RWPE2 (cell line): Measurements from ENCODE around the gene GTF2H3.

Experiments used
- ATAC-seq: fragments of 200-7000 bp; cut with Tn5 transposase; 3 replicates; pipeline ENCODE4 v1.9.1; 2021; ENCODE audit warnings: low read depth
- DNase-seq: peaks from one replicate; pipeline ENCODE4 v3.0.0-alpha.2; 2020; ENCODE audit warnings: low spot score
- H3K27ac ChIP-seq: fragments of 450-650 bp; 2 replicates; pipeline ENCODE4 v1.5.1; 2017; ENCODE audit warnings: mild to moderate bottlenecking; ENCODE audit not compliant: poor library complexity, severe bottlenecking
- H3K27me3 ChIP-seq: fragments of 250-450 bp; sonication (Bioruptor Pico); 2 replicates; pipeline ENCODE4 v1.5.1; 2021; ENCODE audit warnings: mild to moderate bottlenecking, moderate library complexity; ENCODE audit not compliant: insufficient read depth, poor library complexity, severe bottlenecking
- H3K36me3 ChIP-seq: fragments of 250-450 bp; sonication (Bioruptor Pico); 2 replicates; pipeline ENCODE4 v1.5.1; 2020; ENCODE audit warnings: low read depth, mild to moderate bottlenecking, moderate library complexity
- H3K4me1 ChIP-seq: fragments of 250-450 bp; sonication (Bioruptor Pico); 2 replicates; pipeline ENCODE4 v1.5.1; 2021; ENCODE audit warnings: mild to moderate bottlenecking, moderate library complexity; ENCODE audit not compliant: insufficient read depth, poor library complexity, severe bottlenecking
- H3K4me3 ChIP-seq: fragments of 250-450 bp; sonication (Bioruptor Pico); 2 replicates; pipeline ENCODE4 v1.5.1; 2021; ENCODE audit warnings: mild to moderate bottlenecking, moderate library complexity; ENCODE audit not compliant: severe bottlenecking
- H3K9me3 ChIP-seq: fragments of 250-450 bp; sonication (Bioruptor Pico); 2 replicates; pipeline ENCODE4 v1.5.1; 2021; ENCODE audit warnings: mild to moderate bottlenecking, moderate library complexity; ENCODE audit not compliant: severe bottlenecking
- CTCF ChIP-seq: fragments of 450-650 bp; IDR thresholded peaks from one replicate; pipeline ENCODE4 v1.5.1; 2017; ENCODE audit warnings: mild to moderate bottlenecking, moderate library complexity; ENCODE audit not compliant: poor library complexity, severe bottlenecking

The GTF2H3 gene

DNA sequence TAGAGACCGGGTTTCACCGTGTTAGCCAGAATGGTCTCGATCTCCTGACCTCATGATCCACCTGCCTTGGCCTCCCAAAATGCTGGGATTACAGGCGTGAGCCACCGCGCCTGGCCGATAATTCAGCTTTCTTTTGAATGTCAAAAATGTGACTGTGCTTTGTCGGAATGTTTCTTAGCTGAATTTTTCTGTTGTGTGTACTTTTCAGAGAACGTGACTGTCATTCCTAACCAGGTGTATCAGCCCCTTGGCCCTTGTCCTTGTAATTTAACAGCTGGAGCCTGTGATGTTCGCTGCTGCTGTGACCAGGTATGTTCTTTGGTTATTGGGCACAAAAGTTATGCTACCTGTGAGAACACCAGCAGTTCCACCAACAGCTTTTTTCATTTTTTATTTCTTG lies 45.4 kb downstream of the GTF2H3 start:
- Histone ChIP-seq H3K4me1 (no peaks in the 10 kb centered on the region), H3K27me3 (no peaks in the 10 kb centered on the region), H3K36me3 (peaks cover 42% of the 10 kb centered on the region), H3K9me3 (no peaks in the 10 kb centered on the region), H3K4me3 (no peak overlapping the region), H3K27ac (no peak overlapping the region)
- no peak for DNase-seq
- ATAC-seq, result no peak
- TF ChIP-seq CTCF, result no peak

DNA sequence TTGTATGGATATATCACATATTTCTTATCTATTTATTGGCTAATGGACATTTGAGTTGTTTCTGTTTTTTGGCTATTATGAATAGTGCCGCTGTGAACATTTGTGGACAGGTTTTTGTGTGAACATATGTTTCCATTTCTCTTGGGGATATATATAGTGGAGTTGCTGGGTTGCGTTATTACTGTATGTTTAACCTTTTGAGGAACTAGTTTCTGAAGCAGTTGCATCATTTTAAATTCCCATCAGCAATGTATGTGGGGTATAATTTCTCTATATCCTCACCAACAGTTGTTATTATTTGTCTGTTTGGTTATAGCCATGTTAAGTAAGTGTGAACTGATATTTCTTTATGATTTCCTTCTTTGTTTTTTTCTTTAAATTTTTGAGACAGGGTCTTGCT lies 48.0 kb downstream of the GTF2H3 start:
- H3K4me1 ChIP-seq, result no peaks in the 10 kb centered on the region
- H3K27ac ChIP-seq, result no peak overlapping the region
- TF ChIP-seq CTCF, result no peak
- no peaks in the 10 kb centered on the region for H3K27me3 ChIP-seq
- H3K4me3 ChIP-seq, result no peak overlapping the region
- DNase-seq (no peak), ATAC-seq (no peak)
- no peaks in the 10 kb centered on the region for H3K9me3 ChIP-seq
- H3K36me3 ChIP-seq, result peaks cover 31% of the 10 kb centered on the region

DNA sequence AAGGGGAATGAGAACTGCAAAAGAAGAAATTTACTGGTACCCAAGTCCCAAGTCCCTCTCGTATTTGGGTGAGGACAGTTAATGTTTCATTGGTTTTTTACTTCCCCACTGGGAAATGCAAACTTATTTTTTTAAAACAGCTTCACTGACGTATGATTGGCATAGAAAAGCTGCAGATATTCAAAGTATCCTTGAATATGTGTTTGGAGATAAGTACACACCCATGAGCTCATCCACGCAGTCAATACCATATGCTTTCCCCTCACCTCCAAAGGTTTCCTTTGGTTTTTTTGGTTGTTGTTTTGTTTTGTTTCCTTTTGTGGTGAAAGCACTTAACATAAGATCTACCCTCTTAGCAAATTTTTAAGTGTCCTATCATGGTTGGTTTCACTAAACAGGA lies 50.3 kb downstream of the GTF2H3 start:
- Histone ChIP-seq H3K27me3 (no peaks in the 10 kb centered on the region), H3K27ac (no peak overlapping the region), H3K4me3 (no peak overlapping the region), H3K36me3 (peaks cover 34% of the 10 kb centered on the region), H3K4me1 (no peaks in the 10 kb centered on the region), H3K9me3 (no peaks in the 10 kb centered on the region)
- DNase-seq (no peak), ATAC-seq (no peak)
- TF ChIP-seq CTCF, result no peak

DNA sequence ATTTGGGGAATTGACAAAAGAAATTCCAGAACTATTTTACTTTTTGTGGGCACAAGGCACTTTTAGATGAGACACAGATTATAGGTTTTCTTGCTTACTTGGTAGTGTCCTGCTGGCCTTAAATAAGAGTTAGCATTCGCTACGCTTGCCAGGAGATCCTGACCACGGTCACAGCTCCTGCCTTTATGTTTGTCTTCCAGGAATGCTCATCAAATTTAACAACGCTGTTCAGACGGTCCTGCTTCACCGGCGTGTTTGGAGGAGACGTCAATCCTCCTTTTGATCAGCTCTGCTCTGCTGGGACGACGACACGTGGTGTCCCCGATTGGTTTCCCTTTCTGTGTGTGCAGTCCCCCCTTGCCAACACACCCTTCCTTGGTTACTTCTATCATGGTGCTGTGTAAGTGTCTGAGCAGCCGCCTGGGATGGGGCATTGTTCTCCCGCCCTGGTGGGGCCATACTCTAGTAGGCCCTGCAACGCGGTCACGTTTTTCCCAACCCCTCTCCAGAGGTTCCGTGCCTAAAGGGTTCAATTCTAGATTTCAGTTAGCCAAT lies 53.1 kb downstream of the GTF2H3 start:
- TF ChIP-seq CTCF, result no peak
- Histone ChIP-seq H3K4me3 (no peak overlapping the region), H3K36me3 (peaks cover 25% of the 10 kb centered on the region), H3K27me3 (no peaks in the 10 kb centered on the region), H3K4me1 (no peaks in the 10 kb centered on the region), H3K27ac (no peak overlapping the region), H3K9me3 (no peaks in the 10 kb centered on the region)
- ATAC-seq, result no peak
- DNase-seq, result no peak

GRCh38 chr12:123690191-123690840 lies 56.7 kb downstream of the GTF2H3 start:
- Histone ChIP-seq H3K27me3 (no peaks in the 10 kb centered on the region), H3K36me3 (peaks cover 26% of the 10 kb centered on the region), H3K9me3 (no peaks in the 10 kb centered on the region), H3K4me1 (no peaks in the 10 kb centered on the region), H3K27ac (no peak overlapping the region), H3K4me3 (no peak overlapping the region)
- DNase-seq, result no peak
- ATAC-seq, result no peak
- no peak for TF ChIP-seq CTCF
